K562 (cell line): ENCODE measurements around the gene NES. TPM values are rescaled to one million over a fixed set of nuclear protein-coding genes. Genes with fewer than 3 reads are reported as not detected.

Experiments used
- ATAC-seq: fragments of 200-7000 bp; cut with Tn5 transposase; 3 replicates; pipeline ENCODE4 v1.9.1; 2020; ENCODE audit warnings: moderate library complexity
- BruUV-seq: library from RNA; stranded (reverse); fragments of 400-500 nt; replicated peaks from 2 replicates; lab custom pipeline; 2021; lab: Mats Ljungman, UMichigan
- CTCF ChIA-PET: fragments of 300-600 bp; formaldehyde crosslinking; extraction: SDS; loops from one replicate; lab custom pipeline; 2021; ENCODE audit warnings: low intra/inter-chr PET ratio; lab: Yijun Ruan, JAX
- POLR2A ChIA-PET: fragments of 300-600, 350-650 bp; sonication (Branson Sonifier 250); formaldehyde crosslinking; extraction: SDS; loops from one replicate; lab custom pipeline; 2021; ENCODE audit warnings: antibody characterized with exemption, inconsistent platforms; lab: Yijun Ruan, JAX
- DNase-seq, 4 experiments: peaks; one replicate each; pipeline versions ENCODE4 v3.0.0 to v3.0.0-alpha.2; 2011 to 2018; ENCODE audit warnings: low spot score in 3 of 4, mixed read lengths in 3 of 4; ENCODE audit errors: extremely low read depth in 1 of 4
- FAIRE-seq: peaks from 2 replicates; lab custom pipeline; 2011; peaks lifted over from hg19 to GRCh38; lab: Jason Lieb, UNC
- H2AFZ ChIP-seq: 2 replicates; pipeline ENCODE4 v1.6.0; 2011; ENCODE audit warnings: low read depth, low read length, control low read depth, inconsistent platforms
- H3K27ac ChIP-seq: fragments of 200-600 bp; 3 replicates; pipeline ENCODE4 v1.8.0; 2011; ENCODE audit warnings: low read depth, mild to moderate bottlenecking, control low read depth, inconsistent platforms, low read length, moderate library complexity, mixed read lengths; ENCODE audit errors: extremely low read depth
- H3K27me3 ChIP-seq, 2 experiments: fragments of 300-600 bp in 1 of 2; 2 replicates in 1 of 2; 3 replicates in 1 of 2; pipeline versions ENCODE4 v1.6.0 to v1.8.0; 2011; ENCODE audit warnings: inconsistent platforms in 2 of 2, low read length in 2 of 2, mild to moderate bottlenecking in 1 of 2, mixed read lengths in 1 of 2, moderate library complexity in 1 of 2; ENCODE audit not compliant: control insufficient read depth in 2 of 2, insufficient read depth in 2 of 2
- H3K36me3 ChIP-seq: fragments of 300-600 bp; 3 replicates; pipeline ENCODE4 v1.8.0; 2011; ENCODE audit warnings: mild to moderate bottlenecking, low read length, inconsistent platforms; ENCODE audit not compliant: control insufficient read depth, insufficient read depth
- H3K4me1 ChIP-seq, 2 experiments: fragments of 200-600 bp in 1 of 2; replicated peaks in 1 of 2; 2 replicates in 1 of 2; 3 replicates in 1 of 2; pipeline versions ENCODE4 v1.5.1 to v1.8.0; 2011; ENCODE audit warnings: inconsistent platforms in 2 of 2, low read length in 2 of 2, mild to moderate bottlenecking in 1 of 2, mixed read lengths in 1 of 2, moderate library complexity in 1 of 2; ENCODE audit not compliant: control insufficient read depth in 2 of 2, insufficient read depth in 2 of 2
- H3K4me2 ChIP-seq: 2 replicates; pipeline ENCODE4 v1.6.1; 2011; ENCODE audit warnings: low read length, control low read depth, inconsistent platforms, mixed read lengths; ENCODE audit not compliant: insufficient read depth
- H3K4me3 ChIP-seq: fragments of 200-600 bp; sonication (generic), shearing (Covaris generic); 2 replicates; pipeline ENCODE4 v1.5.1; 2016; ENCODE audit warnings: control low read depth, inconsistent platforms
- H3K79me2 ChIP-seq: fragments of 200-600 bp; 3 replicates; pipeline ENCODE4 v1.8.0; 2011; ENCODE audit warnings: low read length, inconsistent platforms; ENCODE audit not compliant: control insufficient read depth, insufficient read depth
- H3K9ac ChIP-seq, 2 experiments: 2 replicates each; pipeline versions ENCODE4 v1.6.0 to v1.6.1; 2011; ENCODE audit warnings: low read depth in 2 of 2, low read length in 2 of 2, control low read depth in 1 of 2, inconsistent platforms in 1 of 2, mild to moderate bottlenecking in 1 of 2, mixed read lengths in 1 of 2; ENCODE audit not compliant: insufficient read depth in 1 of 2
- H3K9me1 ChIP-seq: one replicate; pipeline ENCODE4 v1.6.0; 2011; ENCODE audit warnings: inconsistent platforms, mild to moderate bottlenecking, low read length, moderate library complexity; ENCODE audit not compliant: control insufficient read depth, insufficient read depth
- H3K9me3 ChIP-seq: replicated peaks from 2 replicates; pipeline ENCODE4 v1.5.1; 2011; ENCODE audit warnings: low read depth, low read length, inconsistent platforms; ENCODE audit not compliant: control insufficient read depth, insufficient read depth
- H4K20me1 ChIP-seq: replicated peaks from 2 replicates; pipeline ENCODE4 v1.6.1; 2011; ENCODE audit warnings: low read length, inconsistent platforms, mixed read lengths; ENCODE audit not compliant: control insufficient read depth, insufficient read depth
- CTBP1 ChIP-seq: fragments of 450-650 bp; IDR thresholded peaks from 2 replicates; pipeline ENCODE4 v1.6.1; 2016; ENCODE audit warnings: borderline replicate concordance
- ELF4 ChIP-seq: fragments of 450-650 bp; formaldehyde crosslinking; IDR thresholded peaks from 2 replicates; pipeline ENCODE4 v1.4.0; 2022; ENCODE audit warnings: missing genetic modification characterization
- RB1 ChIP-seq: fragments of 450-650 bp; IDR thresholded peaks from 2 replicates; pipeline ENCODE4 v1.6.1; 2017; ENCODE audit warnings: low read depth, mild to moderate bottlenecking
- SMC3 ChIP-seq: conservative IDR thresholded peaks from 2 replicates; pipeline ENCODE4 v1.6.1; 2011; ENCODE audit warnings: low read depth, low read length, improper control_type of control experiment; ENCODE audit not compliant: insufficient read depth
- SRSF9 ChIP-seq: fragments of 200-400 bp; formaldehyde crosslinking; IDR thresholded peaks from 2 replicates; pipeline ENCODE4 v1.6.1; 2017; ENCODE audit warnings: low read depth, low read length, borderline replicate concordance
- TFAP4 ChIP-seq: sonication (generic); formaldehyde crosslinking; IDR thresholded peaks from 2 replicates; pipeline ENCODE4 v1.8.0; 2022; ENCODE audit warnings: missing genetic modification reagents, mild to moderate bottlenecking, moderate library complexity, borderline replicate concordance
- WGBS: fragments of 100-300 bp; shearing (Covaris generic); methylation state at CpG from one replicate; pipeline ENCODE4 v1.1.6; 2016; ENCODE audit warnings: low coverage, mixed read lengths; ENCODE audit not compliant: insufficient coverage; ENCODE audit errors: missing lambda C conversion rate; 5-methylcytosine and 5-hydroxymethylcytosine counted together
- in situ Hi-C: fragments of 300-500 bp; cut with MboI; formaldehyde crosslinking; loops from 4 replicates; pipeline ENCODE4 v1.15.0; 2018; ENCODE audit warnings: inconsistent platforms, mixed read lengths
- intact Hi-C: fragments of 100-400 bp; cut with micrococcal nuclease; formaldehyde crosslinking; loops from 2 replicates; pipeline ENCODE4 v1.14.2; 2022
- polyA plus RNA-seq, 8 experiments: library from polyadenylated mRNA; depleted of rRNA in 4 of 8; stranded (reverse) in 5 of 8; unstranded in 3 of 8; fragments of >200 nt; fragmentation: Nextera tagmentation in 2 of 8; fragmentation: Illumina TruSeq in 1 of 8; extraction: Ambion mirVana in 2 of 8; extraction: Trizol in 1 of 8; gene quantifications; 2 replicates each; pipeline versions ENCODE4 v1.2.1 to v1.2.3, GENCODE V29; 2011 to 2014; ENCODE audit warnings: inconsistent platforms in 1 of 8, missing spikeins in 1 of 8
- total RNA-seq, 7 experiments: library from RNA; depleted of rRNA in 6 of 7; stranded (reverse); fragments of >200 nt in 6 of 7; fragmentation: Illumina TruSeq in 2 of 7; extraction: Trizol in 2 of 7; gene quantifications; 2 replicates each; pipeline versions ENCODE4 v1.2.1 to v1.2.3, GENCODE V29; 2011 to 2021; ENCODE audit warnings: low replicate concordance in 1 of 7
- TF ChIP-seq, protein P1 (sequence below), 2 experiments: fragments of 450-650 bp; formaldehyde crosslinking in 1 of 2; IDR thresholded peaks; 2 replicates each; pipeline versions ENCODE4 v1.4.0 to v1.6.1; 2014 to 2020; ENCODE audit warnings: mild to moderate bottlenecking in 2 of 2, borderline replicate concordance in 1 of 2, low read depth in 1 of 2
- TF ChIP-seq, protein P2 (sequence below), 3 experiments: IDR thresholded peaks in 2 of 3; conservative IDR thresholded peaks in 1 of 3; 2 replicates each; pipeline ENCODE4 v1.5.1; 2011 to 2012; ENCODE audit warnings: low read length in 3 of 3, mild to moderate bottlenecking in 3 of 3, control low read depth in 2 of 3, improper control_type of control experiment in 1 of 3, inconsistent platforms in 1 of 3, low read depth in 1 of 3, mixed read lengths in 1 of 3, moderate library complexity in 1 of 3; ENCODE audit not compliant: insufficient read depth in 2 of 3

The NES gene
- total and polyA plus RNA-seq, 9 of the 15 experiments (the other 6 are each of a cell fraction or from before 2014, with no cell fraction given), result 0.10 to 8.6 (median 4.2) TPM

DNA sequence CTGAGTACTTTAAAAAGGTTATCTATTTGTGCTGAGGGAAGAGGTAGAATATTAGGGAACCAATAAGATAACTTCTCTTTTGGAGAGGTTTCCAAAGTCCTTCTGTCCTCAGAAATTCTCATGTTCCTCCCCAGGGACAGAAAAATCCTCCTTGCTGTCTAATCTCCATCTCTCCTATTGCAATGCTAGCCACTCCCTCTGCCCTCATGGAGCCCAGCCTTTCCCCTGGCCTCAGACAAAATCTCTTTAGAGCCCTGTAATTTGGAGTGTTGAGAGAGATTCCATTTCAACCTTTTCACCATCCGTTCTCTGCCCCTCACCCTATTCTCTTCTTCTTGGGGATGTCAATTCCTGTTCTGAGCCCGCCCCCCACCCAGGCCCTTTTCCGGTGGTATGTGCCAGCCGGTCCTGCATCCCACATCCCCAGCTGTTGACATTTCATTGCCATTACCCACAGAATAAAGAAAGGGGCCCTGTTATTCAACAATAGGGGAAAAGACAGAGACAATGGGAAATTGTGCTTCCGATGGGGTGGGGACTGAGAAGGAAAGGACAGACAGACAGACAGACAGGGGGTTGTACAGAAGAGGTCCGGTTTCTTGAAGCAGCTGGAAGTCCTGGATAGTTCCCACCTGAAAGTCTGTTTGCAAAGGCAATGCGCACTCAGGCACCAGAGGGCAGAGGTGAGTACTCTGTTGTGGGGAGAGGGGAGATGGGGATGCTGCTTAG, 58.2 kb downstream of the NES start, which contains the start of gene HAPLN2:
Gene HAPLN2 (plus strand): TSS at position 563 of the 729 bp plus-strand sequence. CDS start 4,076 bp downstream, outside the sequence.
- Histone ChIP-seq H3K36me3 (no peaks in the 10 kb centered on the region), H3K4me1 (peaks cover 17 to 28% of the 10 kb centered on the region in 2 experiments), H3K79me2 (no peaks in the 10 kb centered on the region), H3K9me1 (no peaks in the 10 kb centered on the region), H3K4me2 (no peak within 1 kb of the TSS), H3K9me3 (no peaks in the 10 kb centered on the region), H3K9ac (no peak within 1 kb of the TSS), H3K27me3 (no peaks in the 10 kb centered on the region), H3K4me3 (no peak within 1 kb of the TSS), H4K20me1 (no peaks in the 10 kb centered on the region), H3K27ac (no peak within 1 kb of the TSS), H2AFZ (no peak within 1 kb of the TSS)
- ATAC-seq, result peak; percentile 41; the same call in 2 of the 3 replicates
- peak; percentile 23 for FAIRE-seq
- WGBS, result 3% methylated on average over 7 of the region's 7 CpGs
- ChIA-PET POLR2A (interaction anchor here (1.0 to 1.5 kb wide), 4 partner anchors 8 to 523 kb away, joined by 3 to 4 read pairs (median 3); no protein-coding TSS in a partner anchor), CTCF (interaction anchor here (1.0 kb wide), 1 partner anchor 107 kb away, joined by 3 read pairs; no protein-coding TSS in a partner anchor)
- peak in 3 of 4 experiments; percentile 40 to 59 (median 47) for DNase-seq
- in situ Hi-C loops (no loop called here), intact Hi-C loops (no loop called here)
- no TSS peak for BruUV-seq
- TF ChIP-seq SRSF9 (no peak), ELF4 (CRISPR knock-in tag) (no peak), TFAP4 (CRISPR knock-in tag) (0 out of 2 replicates have a peak, but pooled peaks have one; percentile 15), CTBP1 (0 out of 2 replicates have a peak, but pooled peaks have one; percentile 27), RB1 (0 out of 2 replicates have a peak, but pooled peaks have one; percentile 17), SMC3 (peak; percentile 64)
- TF ChIP-seq, protein P1, sequence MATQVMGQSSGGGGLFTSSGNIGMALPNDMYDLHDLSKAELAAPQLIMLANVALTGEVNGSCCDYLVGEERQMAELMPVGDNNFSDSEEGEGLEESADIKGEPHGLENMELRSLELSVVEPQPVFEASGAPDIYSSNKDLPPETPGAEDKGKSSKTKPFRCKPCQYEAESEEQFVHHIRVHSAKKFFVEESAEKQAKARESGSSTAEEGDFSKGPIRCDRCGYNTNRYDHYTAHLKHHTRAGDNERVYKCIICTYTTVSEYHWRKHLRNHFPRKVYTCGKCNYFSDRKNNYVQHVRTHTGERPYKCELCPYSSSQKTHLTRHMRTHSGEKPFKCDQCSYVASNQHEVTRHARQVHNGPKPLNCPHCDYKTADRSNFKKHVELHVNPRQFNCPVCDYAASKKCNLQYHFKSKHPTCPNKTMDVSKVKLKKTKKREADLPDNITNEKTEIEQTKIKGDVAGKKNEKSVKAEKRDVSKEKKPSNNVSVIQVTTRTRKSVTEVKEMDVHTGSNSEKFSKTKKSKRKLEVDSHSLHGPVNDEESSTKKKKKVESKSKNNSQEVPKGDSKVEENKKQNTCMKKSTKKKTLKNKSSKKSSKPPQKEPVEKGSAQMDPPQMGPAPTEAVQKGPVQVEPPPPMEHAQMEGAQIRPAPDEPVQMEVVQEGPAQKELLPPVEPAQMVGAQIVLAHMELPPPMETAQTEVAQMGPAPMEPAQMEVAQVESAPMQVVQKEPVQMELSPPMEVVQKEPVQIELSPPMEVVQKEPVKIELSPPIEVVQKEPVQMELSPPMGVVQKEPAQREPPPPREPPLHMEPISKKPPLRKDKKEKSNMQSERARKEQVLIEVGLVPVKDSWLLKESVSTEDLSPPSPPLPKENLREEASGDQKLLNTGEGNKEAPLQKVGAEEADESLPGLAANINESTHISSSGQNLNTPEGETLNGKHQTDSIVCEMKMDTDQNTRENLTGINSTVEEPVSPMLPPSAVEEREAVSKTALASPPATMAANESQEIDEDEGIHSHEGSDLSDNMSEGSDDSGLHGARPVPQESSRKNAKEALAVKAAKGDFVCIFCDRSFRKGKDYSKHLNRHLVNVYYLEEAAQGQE (IDR thresholded peaks at IDR 0.05; ENCODE audit: borderline replicate concordance), result peak; percentile 15; the same call in 1 of the 2 replicates
- TF ChIP-seq, protein P1 (CRISPR knock-in tag; IDR thresholded peaks at IDR 0.05; ENCODE audit: low read depth), result no peak
- TF ChIP-seq, protein P2, sequence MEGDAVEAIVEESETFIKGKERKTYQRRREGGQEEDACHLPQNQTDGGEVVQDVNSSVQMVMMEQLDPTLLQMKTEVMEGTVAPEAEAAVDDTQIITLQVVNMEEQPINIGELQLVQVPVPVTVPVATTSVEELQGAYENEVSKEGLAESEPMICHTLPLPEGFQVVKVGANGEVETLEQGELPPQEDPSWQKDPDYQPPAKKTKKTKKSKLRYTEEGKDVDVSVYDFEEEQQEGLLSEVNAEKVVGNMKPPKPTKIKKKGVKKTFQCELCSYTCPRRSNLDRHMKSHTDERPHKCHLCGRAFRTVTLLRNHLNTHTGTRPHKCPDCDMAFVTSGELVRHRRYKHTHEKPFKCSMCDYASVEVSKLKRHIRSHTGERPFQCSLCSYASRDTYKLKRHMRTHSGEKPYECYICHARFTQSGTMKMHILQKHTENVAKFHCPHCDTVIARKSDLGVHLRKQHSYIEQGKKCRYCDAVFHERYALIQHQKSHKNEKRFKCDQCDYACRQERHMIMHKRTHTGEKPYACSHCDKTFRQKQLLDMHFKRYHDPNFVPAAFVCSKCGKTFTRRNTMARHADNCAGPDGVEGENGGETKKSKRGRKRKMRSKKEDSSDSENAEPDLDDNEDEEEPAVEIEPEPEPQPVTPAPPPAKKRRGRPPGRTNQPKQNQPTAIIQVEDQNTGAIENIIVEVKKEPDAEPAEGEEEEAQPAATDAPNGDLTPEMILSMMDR (IDR thresholded peaks at IDR 0.05 in 2 of 3, conservative IDR thresholded peaks at IDR 0.05 in 1 of 3; ENCODE audit: insufficient read depth in 2 of 3, low read depth in 1 of 3, low read length in 3 of 3), result peak; percentile 65 to 75 (median 71)
